Hepatocyte (in vitro differentiated cells): ENCODE results near the gene GOLGA8S. TPM values are rescaled to one million over a fixed set of nuclear protein-coding genes. Genes with fewer than 3 reads are reported as not detected.
"Not testable (repeated sequence)": the region's sequence is repeated elsewhere in the genome, so short reads cannot be mapped to it uniquely, and the experiment has no call there.

ENCODE experiments used
- DNase-seq: peaks from one replicate; pipeline ENCODE4 v3.0.0-alpha.2; 2016; ENCODE audit warnings: low spot score
- H2AFZ ChIP-seq: fragments of 200-600 bp; sonication (generic); 2 replicates; pipeline ENCODE4 v1.6.0; 2016; ENCODE audit warnings: antibody characterized with exemption, mild to moderate bottlenecking
- H3K27ac ChIP-seq: fragments of 200-600 bp; sonication (generic); 2 replicates; pipeline ENCODE4 v1.5.1; 2016; ENCODE audit warnings: mild to moderate bottlenecking
- H3K27me3 ChIP-seq: fragments of 200-600 bp; sonication (generic); 2 replicates; pipeline ENCODE4 v1.6.1; 2016
- H3K36me3 ChIP-seq: fragments of 200-600 bp; sonication (generic); replicated peaks from 2 replicates; pipeline ENCODE4 v1.5.1; 2016; ENCODE audit warnings: low read depth; ENCODE audit not compliant: insufficient read depth
- H3K4me1 ChIP-seq: fragments of 200-600 bp; sonication (generic); 2 replicates; pipeline ENCODE4 v1.5.1; 2016; ENCODE audit warnings: mild to moderate bottlenecking, moderate library complexity; ENCODE audit not compliant: insufficient read depth
- H3K4me2 ChIP-seq: fragments of 200-600 bp; sonication (generic); 2 replicates; pipeline ENCODE4 v1.6.0; 2016
- H3K4me3 ChIP-seq: fragments of 200-600 bp; sonication (generic); 2 replicates; pipeline ENCODE4 v1.5.1; 2016; ENCODE audit warnings: mild to moderate bottlenecking
- H3K79me2 ChIP-seq: fragments of 200-600 bp; sonication (generic); 2 replicates; pipeline ENCODE4 v1.6.0; 2017; ENCODE audit warnings: mild to moderate bottlenecking
- H3K9me2 ChIP-seq: fragments of 200-600 bp; sonication (generic); replicated peaks from 2 replicates; pipeline ENCODE4 v1.6.0; 2017; ENCODE audit warnings: mild to moderate bottlenecking; ENCODE audit not compliant: insufficient read depth
- H3K9me3 ChIP-seq: fragments of 200-600 bp; sonication (generic); 2 replicates; pipeline ENCODE4 v1.5.1; 2016; ENCODE audit warnings: low read depth, mild to moderate bottlenecking
- H4K20me1 ChIP-seq: fragments of 200-600 bp; sonication (generic); 2 replicates; pipeline ENCODE4 v1.6.0; 2016; ENCODE audit warnings: mild to moderate bottlenecking; ENCODE audit not compliant: insufficient read depth, poor library complexity, severe bottlenecking
- CTCF ChIP-seq: fragments of 200-600 bp; sonication (generic); IDR thresholded peaks from 2 replicates; pipeline ENCODE4 v1.5.1; 2016; ENCODE audit warnings: antibody characterized with exemption, mild to moderate bottlenecking; ENCODE audit not compliant: poor library complexity
- EZH2 ChIP-seq: fragments of 200-600 bp; sonication (generic); IDR thresholded peaks from 2 replicates; pipeline ENCODE4 v1.6.1; 2016; ENCODE audit warnings: antibody characterized with exemption, mild to moderate bottlenecking, borderline replicate concordance
- EZH2phosphoT487 ChIP-seq: fragments of 200-600 bp; sonication (generic); IDR thresholded peaks from one replicate; pipeline ENCODE4 v1.6.1; 2018; ENCODE audit warnings: antibody characterized with exemption, mild to moderate bottlenecking, low read depth, moderate library complexity; ENCODE audit not compliant: unreplicated experiment, severe bottlenecking
- WGBS: methylation state at CpG from one replicate; pipeline ENCODE4 v1.1.6; 2016; ENCODE audit warnings: low lambda C conversion rate; ENCODE audit errors: missing lambda C conversion rate; 5-methylcytosine and 5-hydroxymethylcytosine counted together
- polyA plus RNA-seq: library from polyadenylated mRNA; unstranded; fragments of >200 nt; fragmentation: Nextera tagmentation; extraction: Ambion mirVana; gene quantifications from 2 replicates; pipeline ENCODE4 v1.2.1, GENCODE V29; 2016
- total RNA-seq: library from RNA; depleted of rRNA; stranded (reverse); fragments of >200 nt; gene quantifications from 2 replicates; pipeline ENCODE4 v1.2.3, GENCODE V29; 2014

Gene GOLGA8S
- total and polyA plus RNA-seq, 2 experiments from 2014 or later: 0.03 to 0.05 TPM

GRCh38 chr15:23380700-23381099, 26.2 kb downstream of the GOLGA8S start:
- not testable (repeated sequence) for H2AFZ ChIP-seq, H4K20me1 ChIP-seq, H3K79me2 ChIP-seq, H3K27me3 ChIP-seq, H3K4me2 ChIP-seq, H3K4me3 ChIP-seq, H3K27ac ChIP-seq, DNase-seq, H3K9me3 ChIP-seq, H3K9me2 ChIP-seq, H3K4me1 ChIP-seq, H3K36me3 ChIP-seq
- 53% methylated on average over 4 of the region's 4 CpGs for WGBS

GRCh38 chr15:23381192-23381591, 26.6 kb downstream of the GOLGA8S start:
- not testable (repeated sequence) for H3K9me2 ChIP-seq, H3K27ac ChIP-seq, H3K79me2 ChIP-seq, H3K27me3 ChIP-seq, H2AFZ ChIP-seq, H3K36me3 ChIP-seq, H3K4me3 ChIP-seq, DNase-seq, H3K4me2 ChIP-seq, H3K9me3 ChIP-seq, H3K4me1 ChIP-seq, H4K20me1 ChIP-seq
- WGBS: 53% methylated on average over 7 of the region's 7 CpGs

- Histone ChIP-seq H3K79me2 (no peaks in the 10 kb centered on the region), H3K9me2 (no peaks in the 10 kb centered on the region), H3K27ac (no peak overlapping the region), H4K20me1 (no peaks in the 10 kb centered on the region), H3K27me3 (no peaks in the 10 kb centered on the region), H3K4me2 (no peak overlapping the region), H2AFZ (no peak overlapping the region), H3K4me3 (no peak overlapping the region), H3K4me1 (no peaks in the 10 kb centered on the region), H3K9me3 (no peaks in the 10 kb centered on the region), H3K36me3 (no peaks in the 10 kb centered on the region)
- no peak for TF ChIP-seq EZH2phosphoT487
- no peak for TF ChIP-seq EZH2
- no peak for TF ChIP-seq CTCF
- no peak for DNase-seq
Observed at GRCh38 chr15:23384371-23384770, 29.8 kb downstream of the GOLGA8S start.

- WGBS: 84% methylated on average over 11 of the region's 11 CpGs
- H3K4me1 ChIP-seq: no peaks in the 10 kb centered on the region
- DNase-seq: no peak
- no peak overlapping the region for H3K4me2 ChIP-seq
- no peaks in the 10 kb centered on the region for H3K36me3 ChIP-seq
- TF ChIP-seq EZH2phosphoT487 (no peak), EZH2 (no peak), CTCF (no peak)
- H3K9me2 ChIP-seq: no peaks in the 10 kb centered on the region
- H4K20me1 ChIP-seq: no peaks in the 10 kb centered on the region
- H3K27ac ChIP-seq: no peak overlapping the region
- H3K79me2 ChIP-seq: no peaks in the 10 kb centered on the region
- H3K4me3 ChIP-seq: no peak overlapping the region
- H3K9me3 ChIP-seq: no peaks in the 10 kb centered on the region
- H2AFZ ChIP-seq: no peak overlapping the region
- H3K27me3 ChIP-seq: no peaks in the 10 kb centered on the region
Observed at GRCh38 chr15:23385886-23386430, 31.4 kb downstream of the GOLGA8S start.
